ENCODE data around the gene SPTBN1.

DNA sequence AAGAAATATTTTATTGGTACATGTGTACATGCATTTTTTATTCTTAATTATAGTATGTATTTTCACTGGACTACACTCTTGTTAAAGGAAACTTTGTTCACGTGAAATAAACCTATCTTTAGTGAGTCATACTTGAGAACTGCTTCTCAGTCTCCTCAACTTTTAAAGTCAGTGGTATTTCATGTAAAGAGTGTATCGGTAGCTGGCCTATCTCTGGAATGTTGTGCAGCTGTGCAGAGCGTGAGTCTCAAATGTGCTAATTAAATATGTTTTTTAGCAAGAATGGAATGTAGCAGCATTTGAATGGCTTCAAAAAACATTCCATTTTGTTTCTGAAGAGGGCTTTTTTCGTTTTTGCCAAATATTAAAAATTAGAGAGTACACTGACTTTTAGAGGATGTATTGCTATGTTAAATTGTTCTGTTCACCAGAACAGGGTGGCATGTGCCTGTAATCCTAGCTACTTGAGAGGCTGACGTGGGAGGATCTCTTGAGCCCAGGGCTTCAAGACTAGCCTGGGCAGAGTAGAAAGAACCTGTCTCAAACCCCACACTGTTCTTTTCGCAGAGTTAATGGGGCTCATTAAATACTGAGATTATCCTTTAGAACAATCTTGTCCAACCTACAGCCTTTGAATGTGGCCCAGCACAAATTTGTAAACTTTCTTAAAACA lies 14.3 kb downstream of the SPTBN1 start:
- TF ChIP-seq MAZ (IDR thresholded peaks at IDR 0.05; ENCODE audit: borderline replicate concordance, low read depth, low read length): no peak
- TF ChIP-seq, protein P1, sequence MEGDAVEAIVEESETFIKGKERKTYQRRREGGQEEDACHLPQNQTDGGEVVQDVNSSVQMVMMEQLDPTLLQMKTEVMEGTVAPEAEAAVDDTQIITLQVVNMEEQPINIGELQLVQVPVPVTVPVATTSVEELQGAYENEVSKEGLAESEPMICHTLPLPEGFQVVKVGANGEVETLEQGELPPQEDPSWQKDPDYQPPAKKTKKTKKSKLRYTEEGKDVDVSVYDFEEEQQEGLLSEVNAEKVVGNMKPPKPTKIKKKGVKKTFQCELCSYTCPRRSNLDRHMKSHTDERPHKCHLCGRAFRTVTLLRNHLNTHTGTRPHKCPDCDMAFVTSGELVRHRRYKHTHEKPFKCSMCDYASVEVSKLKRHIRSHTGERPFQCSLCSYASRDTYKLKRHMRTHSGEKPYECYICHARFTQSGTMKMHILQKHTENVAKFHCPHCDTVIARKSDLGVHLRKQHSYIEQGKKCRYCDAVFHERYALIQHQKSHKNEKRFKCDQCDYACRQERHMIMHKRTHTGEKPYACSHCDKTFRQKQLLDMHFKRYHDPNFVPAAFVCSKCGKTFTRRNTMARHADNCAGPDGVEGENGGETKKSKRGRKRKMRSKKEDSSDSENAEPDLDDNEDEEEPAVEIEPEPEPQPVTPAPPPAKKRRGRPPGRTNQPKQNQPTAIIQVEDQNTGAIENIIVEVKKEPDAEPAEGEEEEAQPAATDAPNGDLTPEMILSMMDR (conservative IDR thresholded peaks at IDR 0.05; ENCODE audit: low read depth, low read length): no peak
- no peak for TF ChIP-seq RAD21 (IDR thresholded peaks at IDR 0.05; ENCODE audit: low read length)
- no peak for TF ChIP-seq POLR2A (IDR thresholded peaks at IDR 0.05; ENCODE audit: low read depth, low read length)
- TF ChIP-seq RCOR1 (IDR thresholded peaks at IDR 0.05; ENCODE audit: insufficient replicate concordance, low read length): no peak
- no peak for TF ChIP-seq RFX5 (IDR thresholded peaks at IDR 0.05; ENCODE audit: low read depth, low read length)
- TF ChIP-seq CEBPB (IDR thresholded peaks at IDR 0.05; ENCODE audit: low read depth, low read length): no peak
- TF ChIP-seq, protein P2, sequence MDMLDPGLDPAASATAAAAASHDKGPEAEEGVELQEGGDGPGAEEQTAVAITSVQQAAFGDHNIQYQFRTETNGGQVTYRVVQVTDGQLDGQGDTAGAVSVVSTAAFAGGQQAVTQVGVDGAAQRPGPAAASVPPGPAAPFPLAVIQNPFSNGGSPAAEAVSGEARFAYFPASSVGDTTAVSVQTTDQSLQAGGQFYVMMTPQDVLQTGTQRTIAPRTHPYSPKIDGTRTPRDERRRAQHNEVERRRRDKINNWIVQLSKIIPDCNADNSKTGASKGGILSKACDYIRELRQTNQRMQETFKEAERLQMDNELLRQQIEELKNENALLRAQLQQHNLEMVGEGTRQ (IDR thresholded peaks at IDR 0.05; ENCODE audit: low read depth, low read length): no peak
- TF ChIP-seq NFE2L2 (IDR thresholded peaks at IDR 0.05; ENCODE audit: low read depth, low read length): no peak
- TF ChIP-seq BHLHE40 (IDR thresholded peaks at IDR 0.05; ENCODE audit: low read depth, low read length): peak; percentile 68; the same call in 1 of the 2 replicates
- TF ChIP-seq, protein P3, sequence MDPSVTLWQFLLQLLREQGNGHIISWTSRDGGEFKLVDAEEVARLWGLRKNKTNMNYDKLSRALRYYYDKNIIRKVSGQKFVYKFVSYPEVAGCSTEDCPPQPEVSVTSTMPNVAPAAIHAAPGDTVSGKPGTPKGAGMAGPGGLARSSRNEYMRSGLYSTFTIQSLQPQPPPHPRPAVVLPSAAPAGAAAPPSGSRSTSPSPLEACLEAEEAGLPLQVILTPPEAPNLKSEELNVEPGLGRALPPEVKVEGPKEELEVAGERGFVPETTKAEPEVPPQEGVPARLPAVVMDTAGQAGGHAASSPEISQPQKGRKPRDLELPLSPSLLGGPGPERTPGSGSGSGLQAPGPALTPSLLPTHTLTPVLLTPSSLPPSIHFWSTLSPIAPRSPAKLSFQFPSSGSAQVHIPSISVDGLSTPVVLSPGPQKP (IDR thresholded peaks at IDR 0.05; ENCODE audit: borderline replicate concordance, low read depth, low read length): no peak

All from IMR-90 (cell line).